Activated CD8-positive, alpha-beta memory T cell treated with anti-CD3 and anti-CD28 coated beads for 24 hours (primary cell): ENCODE results near the gene GATAD2B.

Experiments
- DNase-seq: peaks from one replicate; pipeline ENCODE4 v3.0.0-alpha.2; 2020

The GATAD2B gene

GRCh38 chr1:153951183-153951582 is 28.4 kb upstream of the GATAD2B start:
- no peak for DNase-seq

- DNase-seq: peak; percentile 90
Measured at GRCh38 chr1:153946622-153947241, 24.0 kb upstream of the GATAD2B start, which contains the start of gene DENND4B. Gene DENND4B, minus strand, starts transcription at chr1:153946718. Its CDS starts 2,344 bp downstream, at chr1:153944374.

- peak; percentile 86 for DNase-seq
Measured at GRCh38 chr1:153945795-153946621, 23.2 kb upstream of the GATAD2B start.

GRCh38 chr1:153945131-153945794 is 22.5 kb upstream of the GATAD2B start:
- DNase-seq: peak; percentile 86

GRCh38 chr1:153944827-153945117 is 22.0 kb upstream of the GATAD2B start:
- no peak for DNase-seq

GRCh38 chr1:153944005-153944826 is 21.4 kb upstream of the GATAD2B start:
- DNase-seq: no peak

GRCh38 chr1:153942766-153943549 is 20.2 kb upstream of the GATAD2B start:
- no peak for DNase-seq

- DNase-seq: no peak
Measured at GRCh38 chr1:153941826-153942725, 19.3 kb upstream of the GATAD2B start.

- no peak for DNase-seq
Measured at GRCh38 chr1:153940756-153941155, 18.0 kb upstream of the GATAD2B start.

- no peak for DNase-seq
Measured at GRCh38 chr1:153939476-153939875, 16.7 kb upstream of the GATAD2B start.

GRCh38 chr1:153938996-153939395 is 16.2 kb upstream of the GATAD2B start:
- DNase-seq: no peak

- DNase-seq: no peak
Measured at GRCh38 chr1:153937331-153937730, 14.6 kb upstream of the GATAD2B start.

- DNase-seq: no peak
Measured at GRCh38 chr1:153936011-153936802, 13.4 kb upstream of the GATAD2B start.

- DNase-seq: no peak
Measured at GRCh38 chr1:153934746-153935145, 12.0 kb upstream of the GATAD2B start.

GRCh38 chr1:153933955-153934354 is 11.2 kb upstream of the GATAD2B start:
- DNase-seq: no peak

- no peak for DNase-seq
Measured at GRCh38 chr1:153933430-153933829, 10.7 kb upstream of the GATAD2B start.

GRCh38 chr1:153932156-153933131 is 9.7 kb upstream of the GATAD2B start:
- DNase-seq: no peak

- no peak for DNase-seq
Measured at GRCh38 chr1:153929981-153930948, 7.5 kb upstream of the GATAD2B start.
